Measurements from ENCODE around the gene KCNV2.
A peak's percentile ranks its signal among the peaks of the same experiment; 100 is the strongest.

The KCNV2 gene

DNA sequence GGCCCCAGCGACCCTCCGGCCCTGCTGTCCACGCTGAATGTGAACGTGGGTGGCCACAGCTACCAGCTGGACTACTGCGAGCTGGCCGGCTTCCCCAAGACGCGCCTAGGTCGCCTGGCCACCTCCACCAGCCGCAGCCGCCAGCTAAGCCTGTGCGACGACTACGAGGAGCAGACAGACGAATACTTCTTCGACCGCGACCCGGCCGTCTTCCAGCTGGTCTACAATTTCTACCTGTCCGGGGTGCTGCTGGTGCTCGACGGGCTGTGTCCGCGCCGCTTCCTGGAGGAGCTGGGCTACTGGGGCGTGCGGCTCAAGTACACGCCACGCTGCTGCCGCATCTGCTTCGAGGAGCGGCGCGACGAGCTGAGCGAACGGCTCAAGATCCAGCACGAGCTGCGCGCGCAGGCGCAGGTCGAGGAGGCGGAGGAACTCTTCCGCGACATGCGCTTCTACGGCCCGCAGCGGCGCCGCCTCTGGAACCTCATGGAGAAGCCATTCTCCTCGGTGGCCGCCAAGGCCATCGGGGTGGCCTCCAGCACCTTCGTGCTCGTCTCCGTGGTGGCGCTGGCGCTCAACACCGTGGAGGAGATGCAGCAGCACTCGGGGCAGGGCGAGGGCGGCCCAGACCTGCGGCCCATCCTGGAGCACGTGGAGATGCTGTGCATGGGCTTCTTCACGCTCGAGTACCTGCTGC is 839 bp downstream of the KCNV2 start:
- DNase-seq (ENCODE audit: extremely low spot score, insufficient read length, low read depth) (no peak), FAIRE-seq (no peak)

DNA sequence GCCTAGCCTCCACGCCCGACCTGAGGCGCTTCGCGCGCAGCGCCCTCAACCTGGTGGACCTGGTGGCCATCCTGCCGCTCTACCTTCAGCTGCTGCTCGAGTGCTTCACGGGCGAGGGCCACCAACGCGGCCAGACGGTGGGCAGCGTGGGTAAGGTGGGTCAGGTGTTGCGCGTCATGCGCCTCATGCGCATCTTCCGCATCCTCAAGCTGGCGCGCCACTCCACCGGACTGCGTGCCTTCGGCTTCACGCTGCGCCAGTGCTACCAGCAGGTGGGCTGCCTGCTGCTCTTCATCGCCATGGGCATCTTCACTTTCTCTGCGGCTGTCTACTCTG is 1.4 kb downstream of the KCNV2 start:
- DNase-seq (ENCODE audit: extremely low spot score, insufficient read length, low read depth) (no peak), FAIRE-seq (no peak)

DNA sequence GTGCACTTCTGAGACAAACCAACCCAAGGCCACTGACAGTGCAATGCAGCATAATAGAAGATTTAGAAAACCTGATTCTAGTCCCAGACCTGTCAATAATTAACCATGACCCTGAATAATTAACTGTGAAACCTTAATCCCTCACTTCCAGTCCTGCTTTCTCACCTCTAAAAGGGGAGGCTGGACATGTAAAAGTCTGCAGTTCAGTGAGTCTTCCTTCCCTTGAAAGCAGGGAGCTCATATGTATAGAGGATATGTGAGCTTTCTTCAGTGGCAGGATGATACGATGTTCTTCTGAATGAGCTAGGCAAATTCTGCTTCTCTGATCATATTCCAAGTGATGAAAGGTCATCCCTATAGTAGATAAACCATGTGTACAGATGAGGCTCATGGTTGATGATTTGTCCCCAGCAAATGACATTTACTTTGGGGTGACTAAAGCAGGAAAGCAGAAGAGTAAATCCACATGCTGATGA is 2.9 kb downstream of the KCNV2 start:
- peak; percentile 42 for FAIRE-seq
- DNase-seq (ENCODE audit: extremely low spot score, insufficient read length, low read depth): no peak

DNA sequence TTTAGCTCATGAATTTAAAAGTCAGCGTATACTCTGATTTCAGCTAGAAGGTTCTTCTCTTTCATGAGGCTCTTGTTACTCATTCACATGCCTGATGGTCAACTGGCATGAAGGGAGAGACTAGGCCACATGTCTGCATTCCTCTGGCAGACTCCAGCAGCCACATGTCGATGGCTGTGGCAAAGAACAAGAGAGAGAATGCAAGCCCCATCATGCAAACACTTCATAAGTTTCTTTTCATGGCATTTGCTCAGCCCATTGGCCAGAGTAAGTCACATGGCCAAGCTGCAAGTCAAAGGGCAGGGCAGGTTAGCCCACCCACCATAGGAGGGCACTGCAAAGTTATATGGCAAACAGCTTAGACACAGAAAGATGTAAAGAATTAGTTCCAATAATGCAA is 5.4 kb downstream of the KCNV2 start:
- DNase-seq (ENCODE audit: extremely low spot score, insufficient read length, low read depth) (no peak), FAIRE-seq (no peak)

DNA sequence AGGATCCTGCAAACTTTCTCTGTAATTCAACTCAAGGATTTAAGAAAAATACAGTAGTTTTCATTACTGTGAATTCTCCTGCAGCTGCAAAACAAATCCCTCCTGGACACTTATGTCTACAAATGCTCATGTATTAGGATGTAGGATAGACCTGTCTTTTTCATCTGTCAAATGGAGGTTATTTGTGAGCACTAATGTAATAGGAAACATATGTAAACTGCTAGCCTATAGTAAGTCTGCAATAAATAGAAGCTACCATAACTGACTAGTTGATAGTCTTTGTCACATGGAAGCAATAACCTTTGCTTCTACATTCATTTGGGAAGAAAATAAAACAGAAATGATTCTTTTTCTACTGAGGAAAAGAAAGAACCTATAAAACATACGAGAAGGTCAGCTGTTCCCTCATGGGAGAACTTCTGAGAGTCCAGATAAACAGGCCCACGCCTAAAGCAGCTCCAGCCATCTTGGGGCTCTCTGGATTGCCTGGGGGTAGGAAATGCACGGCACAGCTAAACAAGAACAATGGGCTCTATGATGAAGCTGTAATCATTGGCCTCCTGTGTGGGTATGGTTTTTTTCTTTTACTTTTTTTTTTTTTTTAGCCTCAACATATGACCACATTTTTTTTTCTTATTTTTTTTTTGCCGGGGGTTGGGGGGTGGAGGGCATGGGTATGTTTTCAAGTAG is 6.2 kb downstream of the KCNV2 start:
- FAIRE-seq (no peak), DNase-seq (ENCODE audit: extremely low spot score, insufficient read length, low read depth) (no peak)

DNA sequence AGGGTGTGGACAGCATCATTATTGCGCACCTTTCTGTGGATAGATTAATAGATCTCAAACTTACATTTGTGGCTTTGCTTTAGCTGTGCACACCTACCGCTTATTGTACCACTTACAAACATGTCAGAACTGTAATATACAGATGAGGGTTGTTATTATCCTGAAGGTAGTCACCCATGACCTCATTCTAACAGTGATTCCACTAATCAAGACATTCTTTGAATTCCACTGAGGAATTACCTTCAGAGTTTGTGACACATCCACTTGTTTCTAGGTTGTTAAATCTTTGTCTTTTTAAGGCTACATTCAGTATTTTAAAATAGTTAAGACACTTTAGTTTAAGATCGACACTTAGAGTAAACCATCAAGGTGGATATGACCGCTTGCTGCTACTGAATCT is 7.8 kb downstream of the KCNV2 start:
- FAIRE-seq: no peak
- DNase-seq (ENCODE audit: extremely low spot score, insufficient read length, low read depth): no peak

DNA sequence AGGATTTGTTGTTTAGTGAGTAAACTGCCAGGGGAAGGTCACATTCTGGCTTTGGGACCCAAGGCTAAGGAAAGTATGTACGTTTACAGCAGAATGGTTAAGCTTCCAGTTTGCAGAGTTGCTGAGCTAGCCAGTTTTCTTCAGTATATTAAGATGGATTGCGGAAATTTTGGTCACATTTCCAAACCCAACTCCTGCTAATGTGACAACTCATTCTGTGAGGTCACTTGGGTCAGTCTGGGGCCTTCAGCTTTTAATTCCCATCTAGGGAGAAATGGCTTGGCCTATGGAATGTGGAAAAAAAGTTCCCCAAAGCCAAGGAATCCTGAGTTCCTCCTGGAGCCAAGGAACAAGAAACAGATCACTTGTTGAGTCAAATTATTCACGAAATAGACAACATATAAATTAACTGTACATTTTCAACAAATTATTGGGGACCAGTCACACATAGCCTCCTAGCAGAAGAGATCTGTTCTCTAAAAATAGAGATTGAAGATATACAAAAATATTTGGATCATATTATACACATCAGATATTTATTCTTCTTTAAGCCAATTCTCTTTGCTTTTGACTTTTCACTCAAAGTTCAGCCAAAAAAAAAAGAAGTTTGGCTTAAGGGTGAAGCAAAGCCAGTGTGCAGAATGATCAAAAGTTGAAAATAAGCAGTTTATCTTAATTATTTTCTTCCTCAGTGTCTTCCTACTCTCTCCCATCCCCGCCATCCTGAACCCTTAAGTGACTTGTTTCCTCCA is 8.8 kb downstream of the KCNV2 start:
- FAIRE-seq (no peak), DNase-seq (ENCODE audit: extremely low spot score, insufficient read length, low read depth) (no peak)

DNA sequence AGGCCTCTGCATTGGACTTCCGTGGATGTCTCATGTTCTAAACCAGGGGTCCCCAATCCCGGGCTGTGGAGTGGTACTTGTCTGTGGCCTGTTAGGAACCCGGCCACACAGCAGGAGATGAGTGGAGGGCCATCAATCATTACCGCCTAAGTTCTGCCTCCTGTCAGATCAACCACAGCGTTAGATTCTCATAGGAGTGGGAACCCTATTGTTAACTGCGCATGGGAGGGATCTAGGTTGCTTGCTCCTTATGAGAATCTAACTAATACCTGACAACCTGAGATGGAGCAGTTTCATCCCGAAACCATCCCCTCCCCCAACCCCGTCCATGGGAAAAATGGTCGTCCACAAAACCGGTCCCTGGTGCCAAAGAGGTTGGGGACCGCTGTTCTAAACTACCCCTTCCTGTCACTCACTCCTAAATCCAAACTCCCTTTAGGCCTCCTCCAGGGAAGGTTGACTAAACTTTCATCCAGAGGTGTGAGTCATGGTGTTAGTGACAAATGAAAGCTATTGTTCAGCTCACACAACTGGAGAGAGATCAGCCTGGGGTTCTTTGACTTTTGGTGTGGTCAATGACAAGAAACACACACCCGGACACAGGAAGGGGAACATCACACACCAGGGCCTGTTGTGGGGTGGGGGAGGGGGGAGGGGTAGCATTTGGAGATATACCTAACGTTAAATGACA is 9.5 kb downstream of the KCNV2 start:
- DNase-seq (ENCODE audit: extremely low spot score, insufficient read length, low read depth) (no peak), FAIRE-seq (no peak)

DNA sequence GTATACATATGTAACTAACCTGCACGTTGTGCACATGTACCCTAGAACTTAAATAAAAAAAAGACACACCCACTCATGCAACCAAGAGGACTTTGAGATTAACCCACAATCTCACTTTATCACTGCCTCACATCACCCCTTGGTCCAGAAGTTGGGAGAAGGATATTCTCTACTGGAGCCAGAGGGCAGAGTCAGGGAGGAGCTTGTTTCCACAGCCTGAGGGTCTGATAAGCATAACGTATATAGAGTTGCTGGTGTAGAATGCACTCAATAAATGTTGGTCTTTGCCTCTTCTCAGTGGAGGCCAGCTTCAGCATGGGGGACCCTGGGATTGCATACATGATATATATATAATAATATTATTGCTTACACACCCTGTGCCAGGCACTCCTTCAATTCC is 10.1 kb downstream of the KCNV2 start:
- no peak for FAIRE-seq
- no peak for DNase-seq (ENCODE audit: extremely low spot score, insufficient read length, low read depth)

DNA sequence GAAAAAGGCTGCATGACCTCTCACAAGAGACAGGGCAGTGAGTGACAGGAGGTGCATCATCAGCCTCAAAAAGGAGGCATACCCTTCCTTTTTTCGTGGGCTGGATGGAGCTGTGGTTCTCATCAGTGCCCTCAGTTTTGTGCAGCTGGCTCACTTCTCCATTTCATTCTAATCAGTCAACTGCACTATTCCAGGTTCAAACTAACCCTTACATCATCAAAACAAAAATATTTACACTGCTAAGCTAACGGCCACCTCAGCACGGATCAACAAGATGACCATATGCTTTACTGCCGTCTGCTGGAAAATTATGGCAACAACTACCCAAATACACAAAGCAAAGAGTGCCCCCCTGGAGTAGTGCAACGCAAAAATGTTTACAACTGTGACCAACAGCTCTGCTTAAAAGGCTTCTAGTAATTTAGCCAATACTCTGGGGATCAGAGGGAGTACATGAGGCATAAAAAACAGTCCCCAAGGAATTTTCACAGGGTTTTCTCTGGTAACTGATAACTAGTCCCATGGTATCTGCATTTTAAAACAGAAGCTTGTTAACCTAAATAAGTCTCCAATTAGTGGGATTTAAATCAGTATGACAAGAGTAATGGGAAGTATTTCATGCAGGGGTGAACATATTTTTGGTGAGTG is 10.8 kb downstream of the KCNV2 start:
- DNase-seq (ENCODE audit: extremely low spot score, insufficient read length, low read depth) (no peak), FAIRE-seq (peak; percentile 78)

DNA sequence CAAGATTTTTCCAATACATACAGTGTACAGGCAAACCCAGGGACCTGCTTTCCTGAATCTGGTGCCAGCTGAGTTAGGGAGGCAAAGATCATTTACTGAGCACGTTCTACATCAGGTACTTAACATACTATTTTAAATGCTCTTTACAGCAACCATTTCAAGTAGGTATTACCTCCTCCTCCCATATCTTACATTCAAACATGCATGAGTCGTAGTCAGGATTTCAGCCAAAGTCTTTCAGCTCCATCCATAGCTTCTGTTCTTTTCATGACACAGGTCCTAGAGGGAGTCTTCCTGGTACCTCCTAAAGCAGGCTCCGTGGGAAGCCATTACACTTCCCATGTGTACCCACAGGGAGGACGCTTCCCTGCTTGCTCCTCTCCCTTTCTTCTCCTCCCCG is 11.7 kb downstream of the KCNV2 start:
- FAIRE-seq (no peak), DNase-seq (ENCODE audit: extremely low spot score, insufficient read length, low read depth) (no peak)

DNA sequence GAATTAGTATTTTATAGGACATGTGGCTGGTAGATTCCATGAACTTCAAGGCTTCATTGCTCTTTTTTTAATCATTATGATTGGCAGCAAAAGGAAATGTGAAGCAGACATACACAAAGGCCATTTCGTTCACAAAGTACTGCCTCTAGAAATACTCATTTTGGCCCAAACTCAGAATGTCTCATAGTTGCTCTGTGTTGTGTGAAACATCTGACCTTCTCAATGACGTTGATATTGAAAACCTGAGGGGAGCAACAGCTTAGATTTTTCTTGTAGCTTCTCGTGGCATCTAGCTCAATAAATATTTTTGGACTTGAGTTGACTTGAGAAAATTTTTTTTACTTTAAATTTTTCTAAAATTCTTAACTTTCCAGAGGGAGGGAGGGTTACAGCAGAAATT is 12.4 kb downstream of the KCNV2 start:
- DNase-seq (ENCODE audit: extremely low spot score, insufficient read length, low read depth) (no peak), FAIRE-seq (no peak)

DNA sequence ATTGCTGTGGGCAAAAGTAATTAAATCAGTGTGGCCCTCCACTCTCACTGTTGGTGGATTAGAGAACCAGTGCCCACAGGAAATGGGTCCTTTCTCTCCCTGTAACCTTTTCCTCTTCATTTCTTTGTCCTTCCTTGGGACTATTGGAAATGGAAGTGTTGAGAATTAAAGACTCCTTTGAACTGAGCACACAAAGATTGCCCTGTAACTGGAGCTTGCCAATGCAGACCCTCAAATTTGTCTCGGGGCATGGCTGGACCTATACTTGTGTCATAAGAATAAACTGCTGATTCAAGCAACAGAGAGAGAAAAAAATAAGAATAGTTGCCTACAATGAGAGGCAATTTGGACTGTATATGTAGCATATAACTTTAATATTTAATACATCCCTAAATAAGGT is 13.7 kb downstream of the KCNV2 start:
- no peak for FAIRE-seq
- no peak for DNase-seq (ENCODE audit: extremely low spot score, insufficient read length, low read depth)

DNA sequence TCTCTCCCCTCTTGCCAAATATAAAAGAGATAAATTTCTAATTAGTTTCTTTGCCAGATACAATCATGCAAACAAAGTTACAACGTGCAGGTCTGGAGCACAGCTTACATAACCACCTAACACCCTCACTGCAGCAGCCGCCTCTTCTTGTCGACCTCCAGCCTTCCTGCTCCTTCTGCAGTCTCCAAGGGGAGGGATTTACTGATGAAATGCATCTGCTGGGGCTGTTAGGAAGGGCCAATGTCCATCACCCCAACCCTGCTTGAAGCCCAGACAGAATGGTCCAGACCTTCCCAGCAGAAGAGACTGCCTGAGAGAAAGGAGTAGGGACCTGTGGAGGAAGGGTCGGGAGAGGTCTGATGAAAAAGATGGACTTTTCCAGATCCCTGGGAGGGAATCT is 15.2 kb downstream of the KCNV2 start:
- FAIRE-seq: no peak

DNA sequence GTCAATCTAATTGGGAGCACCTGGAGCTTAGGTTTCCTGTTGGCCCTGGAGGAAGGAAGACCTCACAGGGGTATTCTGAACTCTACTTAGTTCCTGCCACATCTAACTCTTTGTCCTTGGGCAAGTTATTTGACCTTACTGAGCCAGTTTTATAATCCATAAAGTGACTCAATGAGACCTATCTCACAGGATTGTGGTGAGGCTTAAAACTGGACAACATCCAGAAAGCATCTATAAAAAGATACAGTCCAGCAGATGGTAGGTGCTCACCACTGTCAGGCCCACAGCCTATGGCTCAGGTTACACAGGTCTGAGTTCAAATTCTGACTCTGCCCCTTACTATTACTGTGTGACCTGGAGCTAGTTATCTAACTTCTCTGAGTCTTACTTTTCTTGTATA is 23.3 kb downstream of the KCNV2 start:
- FAIRE-seq (no peak), DNase-seq (ENCODE audit: extremely low spot score, insufficient read length, low read depth) (no peak)

More for the DNA sequence above, 15.2 kb downstream of the KCNV2 start:
- DNase-seq (ENCODE audit: extremely low spot score, insufficient read length, low read depth): no peak

DNA sequence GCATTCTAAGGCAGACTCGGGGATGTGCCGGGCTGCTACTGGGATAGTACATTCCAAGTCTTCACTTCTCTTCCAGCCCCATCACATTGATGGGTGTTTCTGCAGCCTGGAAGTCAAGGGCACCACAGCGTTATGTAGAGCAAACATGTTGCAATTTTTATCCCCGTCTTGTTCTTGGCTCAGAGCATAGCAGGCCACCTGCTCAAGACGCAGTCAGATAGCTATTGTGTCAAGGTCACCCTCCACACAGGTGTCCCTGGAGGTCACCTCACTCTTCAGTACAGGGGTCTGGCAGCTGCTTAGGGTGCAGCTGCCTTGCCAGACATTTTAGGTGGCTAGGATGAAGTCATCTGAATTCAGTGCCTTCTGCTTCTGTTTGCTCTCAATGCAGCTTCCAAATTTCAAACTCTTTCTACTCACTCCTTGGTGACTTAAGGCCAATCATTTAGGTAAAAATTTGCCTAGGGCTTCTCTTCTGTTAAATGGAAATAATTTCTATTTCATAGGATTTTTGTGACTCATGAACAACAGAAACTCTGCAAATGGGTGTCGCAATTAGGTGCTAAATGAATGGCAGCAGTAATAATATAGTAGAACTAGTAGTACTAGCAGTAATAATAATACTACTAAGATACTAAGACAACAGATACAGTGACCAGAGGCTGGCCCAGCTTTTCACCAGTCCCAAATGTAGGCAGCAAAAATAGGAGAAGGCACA is 24.3 kb downstream of the KCNV2 start:
- no peak for FAIRE-seq
- no peak for DNase-seq (ENCODE audit: extremely low spot score, insufficient read length, low read depth)

DNA sequence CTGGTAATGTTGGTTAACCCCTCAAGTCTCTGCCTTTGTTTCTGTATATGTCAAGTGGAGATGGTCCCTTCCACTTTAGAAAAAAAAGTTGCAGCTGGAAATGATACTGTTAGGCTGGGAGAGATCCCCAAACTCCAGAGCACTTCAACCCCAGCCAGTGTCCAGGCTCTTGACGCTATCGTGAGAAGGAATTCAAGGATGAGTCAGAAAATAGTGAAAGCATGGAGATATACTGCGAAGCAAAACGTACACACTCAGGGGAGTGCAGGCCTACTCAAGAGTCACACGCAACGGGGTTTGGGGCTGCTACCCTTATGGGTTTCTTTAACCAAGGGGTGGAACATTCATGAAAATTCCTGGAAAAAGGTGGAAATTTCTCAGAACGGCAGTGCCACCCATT is 24.9 kb downstream of the KCNV2 start:
- DNase-seq (ENCODE audit: extremely low spot score, insufficient read length, low read depth): no peak
- no peak for FAIRE-seq

DNA sequence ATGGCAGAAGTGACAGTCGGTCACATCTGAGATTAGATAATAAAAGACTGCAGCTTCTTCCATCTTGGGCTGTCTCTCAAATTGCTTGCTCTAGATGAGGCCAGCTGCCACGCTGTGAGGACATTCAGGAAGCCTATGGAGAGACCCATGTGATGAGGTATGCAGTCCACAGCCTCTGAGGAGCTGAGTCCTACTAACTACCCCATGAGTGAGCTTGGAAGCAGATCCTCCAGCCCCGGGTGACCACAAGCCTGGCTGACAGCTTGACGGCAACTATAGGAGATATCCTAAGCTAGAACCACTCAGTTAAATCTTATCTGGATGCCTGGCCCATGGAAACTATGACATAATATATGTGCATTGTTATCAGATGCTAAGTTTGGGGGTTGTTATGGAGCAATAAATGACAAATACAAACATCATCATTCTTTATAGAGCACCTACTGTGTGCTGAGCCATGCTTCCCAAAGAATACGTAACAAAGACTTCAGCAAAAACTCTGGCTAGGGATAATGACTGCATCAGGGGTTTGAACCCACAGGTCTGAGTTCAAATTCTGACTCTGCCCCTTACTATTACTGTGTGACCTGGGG is 26.7 kb downstream of the KCNV2 start:
- no peak for FAIRE-seq

More for the DNA sequence above, 26.7 kb downstream of the KCNV2 start:
- DNase-seq (ENCODE audit: extremely low spot score, insufficient read length, low read depth): no peak
